Stomach (tissue), 9 donors: Measurements from ENCODE around the gene SLC7A5. TPM values are rescaled to one million over a fixed set of nuclear protein-coding genes. Genes with fewer than 3 reads are reported as not detected.

Experiments used
- DNase-seq, 2 donors: peaks; one replicate each; pipeline versions ENCODE4 v3.0.0 to v3.0.0-alpha.2; 2013 to 2019
- H3K27ac ChIP-seq, 5 donors: fragments of 200-600 bp in 4 of 5; sonication (generic) in 4 of 5; one replicate each; pipeline ENCODE4 v1.5.1; 2013 to 2019; ENCODE audit warnings: mild to moderate bottlenecking in 1 of 5, moderate library complexity in 1 of 5
- H3K27me3 ChIP-seq, 3 donors: fragments of 200-600 bp; sonication (generic); one replicate each; pipeline ENCODE4 v1.5.1; 2017 to 2019; ENCODE audit warnings: mixed run types in 1 of 3
- H3K36me3 ChIP-seq, 4 donors: fragments of 200-600 bp; sonication (generic); 1 replicate in 3 of 4; 2 replicates in 1 of 4; pipeline ENCODE4 v1.5.1; 2016 to 2019
- H3K4me1 ChIP-seq, 4 donors: fragments of 200-600 bp; sonication (generic); one replicate each; pipeline ENCODE4 v1.5.1; 2016 to 2019
- H3K4me3 ChIP-seq, 4 donors: fragments of 200-600 bp; sonication (generic) in 3 of 4; one replicate each; pipeline ENCODE4 v1.5.1; 2016 to 2019; ENCODE audit warnings: mild to moderate bottlenecking in 1 of 4
- H3K9me3 ChIP-seq, 4 donors: fragments of 200-600 bp; sonication (generic); one replicate each; pipeline ENCODE4 v1.5.1; 2016 to 2019
- CTCF ChIP-seq, 7 experiments: fragments of 450-650 bp in 4 of 7; fragments of 200-600 bp in 3 of 7; sonication (generic) in 3 of 7; IDR thresholded peaks; one replicate each; pipeline ENCODE4 v1.5.1; 2016 to 2019; ENCODE audit warnings: antibody characterized with exemption in 7 of 7, control low read depth in 2 of 7, mild to moderate bottlenecking in 1 of 7
- EP300 ChIP-seq: sonication (generic); formaldehyde crosslinking; IDR thresholded peaks from one replicate; pipeline ENCODE4 v1.6.1; 2017; ENCODE audit warnings: antibody characterized with exemption
- POLR2A ChIP-seq, 4 donors: fragments of 450-650 bp; IDR thresholded peaks; one replicate each; pipeline ENCODE4 v1.6.1; 2016; ENCODE audit warnings: antibody characterized with exemption in 4 of 4, control low read depth in 2 of 4, mild to moderate bottlenecking in 1 of 4, moderate library complexity in 1 of 4
- POLR2AphosphoS5 ChIP-seq, 3 donors: sonication (generic); formaldehyde crosslinking; IDR thresholded peaks; one replicate each; pipeline ENCODE4 v1.6.1; 2016; ENCODE audit warnings: antibody characterized with exemption in 3 of 3
- WGBS, 5 donors: extraction: QIAGEN DNeasy Blood & Tissue Kit in 3 of 5; methylation state at CpG; one replicate each; pipeline versions ENCODE4 v1.1.5 to v1.1.7; 2013 to 2018; 5-methylcytosine and 5-hydroxymethylcytosine counted together
- intact Hi-C: fragments of 100-400 bp; cut with DNase I; formaldehyde crosslinking; loops from one replicate; pipeline ENCODE4 v1.15.1; 2023; ENCODE audit warnings: low total_unique reads
- polyA plus RNA-seq, 3 donors: library from polyadenylated mRNA; stranded (reverse); fragments of 200-250 nt; gene quantifications; one replicate each; pipeline ENCODE4 v1.2.3, GENCODE V29; 2013
- total RNA-seq, 5 donors: library from RNA; depleted of rRNA; stranded (reverse); fragments of >200 nt; gene quantifications; one replicate each; pipeline versions ENCODE4 v1.1.0 to v1.2.3, GENCODE V29; 2014 to 2016
- donor health status: healthy with polysubstance abuse.
- donor health status: Bipolar disorder and iron deficiency.
- donor health status: healthy.

The SLC7A5 gene
- total and polyA plus RNA-seq, 8 donors = 1.4 to 74.8 (median 10.0) TPM

- peaks cover 30 to 67% (median 64%) of the 10 kb centered on the region in 4 donors for H3K36me3 ChIP-seq
- no peak for DNase-seq
- intact Hi-C loops = no loop called here
- 88 to 92% (median 90%) methylated on average over 25 to 31 of the region's 31 CpGs for WGBS, 5 donors
- no peak overlapping the region for H3K4me3 ChIP-seq
- peak overlapping the region in 1 of 5 donors; percentile 86 for H3K27ac ChIP-seq
- H3K9me3 ChIP-seq = no peaks in the 10 kb centered on the region
- no peaks in the 10 kb centered on the region for H3K27me3 ChIP-seq
- H3K4me1 ChIP-seq = peaks cover 0 to 42% (median 11%) of the 10 kb centered on the region in 4 donors
- TF ChIP-seq POLR2A (IDR thresholded peaks at IDR 0.05) (no peak), CTCF (IDR thresholded peaks at IDR 0.05) (no peak), POLR2AphosphoS5 (IDR thresholded peaks at IDR 0.05) (no peak), EP300 (no peak)
Measured at GRCh38 chr16:87831421-87832136, 37.7 kb downstream of the SLC7A5 start.

GRCh38 chr16:87830673-87831420 lies 38.5 kb downstream of the SLC7A5 start:
- Histone ChIP-seq H3K9me3 (no peaks in the 10 kb centered on the region), H3K27ac (peak overlapping the region in 1 of 5 donors; percentile 86), H3K36me3 (peaks cover 27 to 60% (median 56%) of the 10 kb centered on the region in 4 donors), H3K4me1 (peaks cover 0 to 40% (median 11%) of the 10 kb centered on the region in 4 donors), H3K27me3 (no peaks in the 10 kb centered on the region), H3K4me3 (no peak overlapping the region)
- WGBS, 5 donors = 80 to 94% (median 91%) methylated on average over 19 to 37 of the region's 37 CpGs
- intact Hi-C loops = no loop called here
- no peak for DNase-seq
- TF ChIP-seq POLR2AphosphoS5 (IDR thresholded peaks at IDR 0.05) = no peak
- TF ChIP-seq EP300 = no peak
- TF ChIP-seq POLR2A (IDR thresholded peaks at IDR 0.05) = no peak
- TF ChIP-seq CTCF (IDR thresholded peaks at IDR 0.05) = no peak

GRCh38 chr16:87829988-87830672 lies 39.2 kb downstream of the SLC7A5 start:
- DNase-seq = no peak
- no peaks in the 10 kb centered on the region for H3K9me3 ChIP-seq
- H3K4me1 ChIP-seq = peaks cover 0 to 40% (median 10%) of the 10 kb centered on the region in 4 donors
- WGBS, 5 donors = 77 to 89% (median 80%) methylated on average over 19 to 21 of the region's 21 CpGs
- no peaks in the 10 kb centered on the region for H3K27me3 ChIP-seq
- no peak overlapping the region for H3K4me3 ChIP-seq
- TF ChIP-seq CTCF (IDR thresholded peaks at IDR 0.05) (no peak), POLR2A (IDR thresholded peaks at IDR 0.05) (no peak), EP300 (no peak), POLR2AphosphoS5 (IDR thresholded peaks at IDR 0.05) (no peak)
- H3K27ac ChIP-seq = peak overlapping the region in 1 of 5 donors; percentile 86
- intact Hi-C loops = no loop called here
- H3K36me3 ChIP-seq = peaks cover 21 to 53% (median 51%) of the 10 kb centered on the region in 4 donors

- 82 to 92% (median 85%) methylated on average over 12 to 13 of the region's 13 CpGs for WGBS, 5 donors
- Histone ChIP-seq H3K27me3 (no peaks in the 10 kb centered on the region), H3K27ac (peak overlapping the region in 1 of 5 donors; percentile 86), H3K36me3 (peaks cover 19 to 48% (median 47%) of the 10 kb centered on the region in 4 donors), H3K9me3 (no peaks in the 10 kb centered on the region), H3K4me3 (no peak overlapping the region), H3K4me1 (peaks cover 0 to 43% (median 8%) of the 10 kb centered on the region in 4 donors)
- intact Hi-C loops = no loop called here
- TF ChIP-seq EP300 = no peak
- TF ChIP-seq POLR2A (IDR thresholded peaks at IDR 0.05) = no peak
- no peak for TF ChIP-seq CTCF (IDR thresholded peaks at IDR 0.05)
- DNase-seq = no peak
Measured at GRCh38 chr16:87829622-87829980, 39.7 kb downstream of the SLC7A5 start.
